ENCODE measurements around the gene HIP1R. TPM values are rescaled to one million over a fixed set of nuclear protein-coding genes. Genes with fewer than 3 reads are reported as not detected.
"Not testable (repeated sequence)": the region's sequence is repeated elsewhere in the genome, so short reads cannot be mapped to it uniquely, and the experiment has no call there.

The HIP1R gene, protein sequence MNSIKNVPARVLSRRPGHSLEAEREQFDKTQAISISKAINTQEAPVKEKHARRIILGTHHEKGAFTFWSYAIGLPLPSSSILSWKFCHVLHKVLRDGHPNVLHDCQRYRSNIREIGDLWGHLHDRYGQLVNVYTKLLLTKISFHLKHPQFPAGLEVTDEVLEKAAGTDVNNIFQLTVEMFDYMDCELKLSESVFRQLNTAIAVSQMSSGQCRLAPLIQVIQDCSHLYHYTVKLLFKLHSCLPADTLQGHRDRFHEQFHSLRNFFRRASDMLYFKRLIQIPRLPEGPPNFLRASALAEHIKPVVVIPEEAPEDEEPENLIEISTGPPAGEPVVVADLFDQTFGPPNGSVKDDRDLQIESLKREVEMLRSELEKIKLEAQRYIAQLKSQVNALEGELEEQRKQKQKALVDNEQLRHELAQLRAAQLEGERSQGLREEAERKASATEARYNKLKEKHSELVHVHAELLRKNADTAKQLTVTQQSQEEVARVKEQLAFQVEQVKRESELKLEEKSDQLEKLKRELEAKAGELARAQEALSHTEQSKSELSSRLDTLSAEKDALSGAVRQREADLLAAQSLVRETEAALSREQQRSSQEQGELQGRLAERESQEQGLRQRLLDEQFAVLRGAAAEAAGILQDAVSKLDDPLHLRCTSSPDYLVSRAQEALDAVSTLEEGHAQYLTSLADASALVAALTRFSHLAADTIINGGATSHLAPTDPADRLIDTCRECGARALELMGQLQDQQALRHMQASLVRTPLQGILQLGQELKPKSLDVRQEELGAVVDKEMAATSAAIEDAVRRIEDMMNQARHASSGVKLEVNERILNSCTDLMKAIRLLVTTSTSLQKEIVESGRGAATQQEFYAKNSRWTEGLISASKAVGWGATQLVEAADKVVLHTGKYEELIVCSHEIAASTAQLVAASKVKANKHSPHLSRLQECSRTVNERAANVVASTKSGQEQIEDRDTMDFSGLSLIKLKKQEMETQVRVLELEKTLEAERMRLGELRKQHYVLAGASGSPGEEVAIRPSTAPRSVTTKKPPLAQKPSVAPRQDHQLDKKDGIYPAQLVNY
- total RNA-seq: 10 to 100 TPM; 31.9 to 34.7 TPM

DNA sequence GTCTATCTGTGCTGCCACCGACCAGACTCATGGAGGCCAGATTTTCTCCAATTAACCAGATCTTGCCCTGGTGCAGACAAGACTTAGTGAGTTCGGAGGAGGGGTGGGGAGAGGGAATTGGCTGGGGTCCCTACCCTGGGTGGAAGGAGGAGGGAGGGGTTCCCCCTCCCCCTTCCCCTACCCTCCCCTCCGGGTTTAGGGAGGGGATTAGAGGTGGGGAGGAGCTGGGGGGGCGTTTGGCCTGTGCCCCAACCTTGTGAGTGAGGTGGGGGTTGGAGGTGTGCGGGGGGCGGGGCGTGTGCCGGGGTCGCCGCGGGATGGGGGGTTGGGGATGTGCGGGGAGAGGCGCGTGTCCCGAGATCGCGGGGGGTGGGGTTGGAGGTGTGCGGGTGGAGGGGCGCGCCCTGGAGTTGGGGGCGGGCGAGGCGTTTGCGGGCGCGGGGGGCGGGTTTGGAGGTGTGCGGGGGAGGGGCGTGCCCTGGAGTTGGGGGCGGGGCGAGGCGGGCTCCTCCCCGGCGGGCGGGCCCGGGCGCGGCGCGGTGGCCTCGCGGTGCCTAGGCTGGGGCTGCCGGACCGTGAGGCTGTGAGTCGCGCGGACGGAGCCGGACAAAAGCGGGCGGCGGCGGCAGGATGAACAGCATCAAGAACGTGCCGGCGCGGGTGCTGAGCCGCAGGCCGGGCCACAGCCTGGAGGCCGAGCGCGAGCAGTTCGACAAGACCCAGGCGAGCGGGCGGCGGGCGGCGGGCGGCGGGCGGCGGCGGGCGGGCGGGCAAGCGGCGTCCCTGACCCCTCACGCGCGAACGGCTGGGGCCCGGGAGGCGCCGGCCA lies at the start of gene HIP1R:
TSS of gene HIP1R (plus strand) at position 537 of the 829 bp plus-strand sequence. CDS start at position 631, 94 bp downstream.
- H3K4me3 Mint-ChIP-seq: peak within 1 kb of the TSS; percentile 83
- ATAC-seq (peak; percentile 68), DNase-seq (peak; percentile 60)
- H3K4me1 Mint-ChIP-seq: peaks cover 23% of the 10 kb centered on the region
- H3K27ac Mint-ChIP-seq: peak within 1 kb of the TSS; percentile 83
- peaks cover 1% of the 10 kb centered on the region for H3K36me3 Mint-ChIP-seq
- CTCF ChIA-PET: interaction anchor here (1.1 to 5.3 kb wide), 4 partner anchors 41 to 436 kb away, joined by 3 to 27 read pairs (median 6); no protein-coding TSS in a partner anchor
- H3K9me3 Mint-ChIP-seq (ENCODE audit: low read depth): no peaks in the 10 kb centered on the region
- H3K27me3 Mint-ChIP-seq: peaks cover 15% of the 10 kb centered on the region

DNA sequence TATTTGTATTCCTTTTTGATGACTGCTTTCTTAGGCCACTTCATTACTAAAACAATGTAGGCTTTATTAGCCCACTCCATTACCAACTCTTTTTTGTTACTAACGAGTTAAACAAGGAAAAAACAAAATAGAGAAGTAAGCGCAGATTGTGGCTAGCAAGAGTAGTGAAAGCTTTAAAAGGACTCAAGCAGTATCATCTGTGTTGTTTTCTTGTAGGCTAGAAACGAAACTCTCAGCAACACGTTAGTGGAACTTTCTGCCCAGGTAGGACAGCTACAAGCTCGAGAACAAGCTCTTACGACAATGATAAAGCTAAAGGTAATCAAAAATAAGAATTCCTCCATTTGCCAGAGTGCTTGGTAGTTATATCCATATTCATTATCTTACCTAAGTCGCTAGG lies 49.8 kb upstream of the HIP1R start:
- Mint-ChIP-seq H3K4me1 (no peaks in the 10 kb centered on the region), H3K4me3 (no peak overlapping the region), H3K36me3 (no peaks in the 10 kb centered on the region), H3K27me3 (no peaks in the 10 kb centered on the region), H3K9me3 (ENCODE audit: low read depth) (no peaks in the 10 kb centered on the region), H3K27ac (no peak overlapping the region)
- ATAC-seq: no peak
- CTCF ChIA-PET: interaction anchor here (0.8 kb wide), 1 partner anchor 8 kb away, joined by 3 read pairs; no protein-coding TSS in a partner anchor
- no peak for DNase-seq

DNA sequence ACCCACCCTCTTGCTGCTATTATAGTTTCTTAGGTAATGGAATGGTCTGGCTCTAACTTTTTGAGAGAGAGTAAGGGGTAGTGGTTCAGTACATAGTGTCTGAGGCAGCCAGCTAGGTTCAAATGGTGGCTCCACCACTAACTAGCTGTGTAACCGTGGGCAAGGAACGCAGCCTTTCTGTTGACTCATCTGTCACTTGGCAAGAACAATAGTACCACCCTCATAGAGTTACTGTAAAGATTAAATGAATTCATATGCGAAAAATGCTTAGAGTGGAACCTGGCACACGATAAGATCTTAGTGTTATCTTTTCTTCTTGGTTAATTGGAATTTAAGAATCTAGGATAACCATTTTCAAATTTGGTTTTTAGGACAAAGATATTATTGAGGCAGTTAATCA lies 46.9 kb upstream of the HIP1R start:
- no peak for ATAC-seq
- no peaks in the 10 kb centered on the region for H3K9me3 Mint-ChIP-seq (ENCODE audit: low read depth)
- DNase-seq: no peak
- H3K4me3 Mint-ChIP-seq: no peak overlapping the region
- CTCF ChIA-PET: no interaction called here
- H3K27me3 Mint-ChIP-seq: peaks cover 2% of the 10 kb centered on the region
- H3K36me3 Mint-ChIP-seq: no peaks in the 10 kb centered on the region
- H3K27ac Mint-ChIP-seq: no peak overlapping the region
- H3K4me1 Mint-ChIP-seq: no peaks in the 10 kb centered on the region

DNA sequence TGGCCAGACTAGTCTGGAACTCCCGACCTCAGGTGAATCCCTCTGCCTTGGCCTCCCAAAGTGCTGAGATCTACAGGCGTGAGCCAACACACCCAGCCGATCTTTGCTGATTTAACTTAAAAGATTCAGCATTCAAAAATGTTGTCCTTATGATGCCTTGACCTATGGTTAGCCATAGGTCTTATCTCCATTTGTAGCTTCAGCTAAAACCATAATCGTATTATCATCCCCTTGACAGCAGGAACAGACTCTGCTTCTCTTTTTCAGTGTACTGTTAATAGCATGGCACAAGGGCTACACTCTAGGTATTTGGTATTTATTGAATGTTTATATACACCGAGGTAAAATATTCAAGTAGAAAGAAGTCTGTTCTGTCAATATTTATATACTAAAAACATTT lies 45.6 kb upstream of the HIP1R start:
- Mint-ChIP-seq H3K36me3 (no peaks in the 10 kb centered on the region), H3K27ac (no peak overlapping the region), H3K4me1 (peaks cover 4% of the 10 kb centered on the region), H3K9me3 (ENCODE audit: low read depth) (no peaks in the 10 kb centered on the region), H3K27me3 (peaks cover 2% of the 10 kb centered on the region), H3K4me3 (no peak overlapping the region)
- CTCF ChIA-PET: interaction anchor here (1.1 to 2.3 kb wide), 3 partner anchors 10 to 164 kb away, joined by 3 to 6 read pairs (median 4); no protein-coding TSS in a partner anchor
- DNase-seq (no peak), ATAC-seq (no peak)

DNA sequence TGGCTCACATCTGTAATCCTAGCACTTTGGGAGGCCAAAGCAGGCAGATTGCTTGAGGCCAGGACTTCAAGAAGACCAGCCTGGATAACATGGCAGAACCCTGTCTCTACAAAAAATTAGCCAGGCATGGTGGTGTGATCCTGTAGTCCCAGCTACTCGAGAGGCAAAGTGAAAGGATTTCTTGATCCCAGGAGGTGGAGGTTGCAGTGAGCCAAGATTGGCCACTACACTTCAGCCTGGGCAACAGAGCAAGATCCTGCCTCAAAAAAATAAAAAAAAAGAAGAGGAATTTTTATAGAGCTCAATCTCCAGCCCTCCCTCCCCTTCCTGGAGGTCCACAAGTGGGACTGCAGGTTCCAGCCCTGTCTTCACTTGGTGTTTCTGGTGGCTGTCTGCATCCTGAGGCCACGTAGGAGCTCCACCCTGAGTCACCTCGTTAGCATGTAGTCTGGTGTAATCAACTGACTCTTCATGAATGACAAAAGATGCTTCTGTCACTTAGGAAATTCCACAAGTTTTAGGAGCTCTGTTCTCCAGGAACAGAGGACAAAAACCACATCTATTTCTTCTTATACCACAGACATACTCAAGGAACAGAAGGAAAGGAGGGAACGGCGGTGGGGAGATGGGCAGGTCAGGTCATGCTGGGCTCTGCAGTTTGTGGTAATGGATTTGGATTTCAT lies 44.7 kb upstream of the HIP1R start:
- CTCF ChIA-PET: interaction anchor here (1.5 to 2.3 kb wide), 2 partner anchors 9 to 163 kb away, joined by 4 to 6 read pairs; no protein-coding TSS in a partner anchor
- H3K4me3 Mint-ChIP-seq: no peak overlapping the region
- H3K4me1 Mint-ChIP-seq: peaks cover 4% of the 10 kb centered on the region
- H3K9me3 Mint-ChIP-seq (ENCODE audit: low read depth): no peaks in the 10 kb centered on the region
- no peaks in the 10 kb centered on the region for H3K36me3 Mint-ChIP-seq
- DNase-seq: no peak
- ATAC-seq: no peak
- peaks cover 2% of the 10 kb centered on the region for H3K27me3 Mint-ChIP-seq
- H3K27ac Mint-ChIP-seq: no peak overlapping the region

DNA sequence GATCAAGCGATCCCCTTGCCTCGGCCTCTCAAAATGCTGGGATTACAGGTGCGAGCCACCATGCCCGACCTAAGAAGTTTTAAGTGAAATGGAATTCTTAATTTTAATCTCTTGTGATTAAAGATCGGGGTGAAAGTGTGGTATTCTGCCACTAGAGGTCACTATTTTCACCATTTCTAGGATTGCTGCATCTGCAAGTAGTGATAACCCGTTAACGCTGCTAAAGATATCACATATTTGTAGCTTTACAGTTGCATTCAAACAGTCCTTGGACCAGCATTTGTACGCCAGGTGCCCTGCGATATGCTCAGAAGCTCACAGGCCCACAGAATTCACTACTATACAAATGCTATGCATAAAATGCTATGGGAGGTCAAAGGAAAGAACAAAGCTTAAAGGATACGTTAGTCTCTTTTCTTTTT lies 41.6 kb upstream of the HIP1R start:
- Mint-ChIP-seq H3K27ac (no peak overlapping the region), H3K4me1 (peaks cover 5% of the 10 kb centered on the region), H3K4me3 (no peak overlapping the region), H3K36me3 (no peaks in the 10 kb centered on the region), H3K9me3 (ENCODE audit: low read depth) (no peaks in the 10 kb centered on the region), H3K27me3 (peaks cover 2% of the 10 kb centered on the region)
- CTCF ChIA-PET: interaction anchor here (0.6 to 4.2 kb wide), 39 partner anchors 8 to 930 kb away, joined by 3 to 44 read pairs (median 4); partner anchors contain the start of genes ABCB9, HIP1R and OGFOD2
- ATAC-seq: peak; percentile 71
- no peak for DNase-seq

DNA sequence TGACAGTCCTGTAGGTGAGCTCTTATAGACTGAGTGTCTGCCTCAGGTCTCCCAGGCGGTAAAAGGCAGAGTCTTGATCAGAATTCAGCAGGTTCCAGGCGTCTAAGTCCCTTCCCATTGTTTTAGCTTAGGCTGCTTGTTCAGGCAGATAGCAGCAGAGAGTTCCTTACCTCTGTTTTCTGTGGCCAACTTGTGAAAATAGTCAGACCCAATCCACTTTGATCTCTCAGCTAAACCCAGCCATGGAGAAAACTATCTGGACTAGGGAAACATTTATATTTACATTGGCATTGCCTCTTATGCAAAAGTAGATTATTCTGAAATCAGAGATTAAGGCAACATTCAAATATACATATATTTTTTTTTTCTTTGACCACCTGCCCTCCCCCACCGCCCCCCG lies 39.5 kb upstream of the HIP1R start:
- no peak overlapping the region for H3K27ac Mint-ChIP-seq
- CTCF ChIA-PET: interaction anchor here (0.6 to 4.2 kb wide), 6 partner anchors 13 to 529 kb away, joined by 3 to 44 read pairs (median 3); no protein-coding TSS in a partner anchor

DNA sequence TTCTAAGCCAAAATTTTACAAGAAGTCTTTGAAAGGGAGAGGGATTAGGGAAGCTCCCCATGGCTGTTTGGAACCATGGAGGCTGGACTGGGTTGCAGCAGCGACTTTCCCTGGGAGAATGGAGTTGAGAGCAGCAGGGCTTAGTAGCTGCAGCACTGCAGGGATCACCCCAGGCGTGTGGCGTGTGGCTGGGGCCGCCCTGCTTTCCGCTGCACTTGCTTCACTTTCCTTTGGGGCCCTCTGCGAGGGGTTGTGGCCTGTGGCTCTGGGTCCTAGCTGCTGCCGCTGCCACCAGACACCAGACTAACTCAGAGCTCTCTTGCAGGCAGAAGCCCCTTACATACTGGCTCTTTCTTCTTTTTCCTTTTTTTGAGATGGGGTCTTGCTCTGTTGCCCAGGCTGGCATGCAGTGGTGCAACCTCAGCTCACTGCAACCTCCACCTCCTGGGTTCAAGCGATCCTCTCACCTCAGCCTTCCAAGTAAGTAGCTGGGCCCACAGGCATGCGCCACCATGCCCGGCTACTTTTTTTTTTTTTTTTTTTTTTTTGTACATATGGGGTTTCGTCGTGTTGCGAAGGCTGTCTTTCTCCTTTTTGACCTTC lies 35.5 kb upstream of the HIP1R start:
- CTCF ChIA-PET: interaction anchor here (1.0 to 1.7 kb wide), 5 partner anchors 9 to 152 kb away, joined by 3 to 6 read pairs (median 3); no protein-coding TSS in a partner anchor
- Mint-ChIP-seq H3K27me3 (peaks cover 3% of the 10 kb centered on the region), H3K27ac (no peak overlapping the region), H3K4me3 (no peak overlapping the region), H3K4me1 (peaks cover 8% of the 10 kb centered on the region), H3K9me3 (ENCODE audit: low read depth) (no peaks in the 10 kb centered on the region), H3K36me3 (no peaks in the 10 kb centered on the region)
- DNase-seq (peak; percentile 76), ATAC-seq (peak; percentile 73)

More for the DNA sequence above, 39.5 kb upstream of the HIP1R start:
- Mint-ChIP-seq H3K4me1 (peaks cover 12% of the 10 kb centered on the region), H3K36me3 (no peaks in the 10 kb centered on the region), H3K9me3 (ENCODE audit: low read depth) (no peaks in the 10 kb centered on the region), H3K4me3 (no peak overlapping the region), H3K27me3 (peaks cover 1% of the 10 kb centered on the region)
- no peak for DNase-seq
- no peak for ATAC-seq

DNA sequence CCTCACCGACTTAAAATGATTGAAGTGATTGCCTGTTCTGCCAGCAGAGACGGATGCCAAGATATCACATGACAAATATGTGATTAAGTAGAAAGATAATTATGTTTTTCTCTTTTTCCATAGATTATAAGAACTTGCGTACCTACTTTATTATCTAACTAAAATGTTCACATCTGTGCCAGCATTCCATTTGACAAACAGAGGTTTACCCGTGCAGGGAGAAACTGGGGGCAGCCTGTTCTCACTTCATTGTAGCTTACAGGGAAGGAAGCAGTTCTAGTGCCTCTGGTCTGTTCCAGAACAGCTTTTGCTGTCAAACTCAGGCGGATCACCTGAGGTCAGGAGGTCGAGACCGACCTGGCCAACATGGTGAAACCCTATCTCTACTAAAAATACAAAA lies 31.3 kb upstream of the HIP1R start:
- DNase-seq: no peak
- no peaks in the 10 kb centered on the region for H3K36me3 Mint-ChIP-seq
- no peak overlapping the region for H3K27ac Mint-ChIP-seq
- peaks cover 12% of the 10 kb centered on the region for H3K4me1 Mint-ChIP-seq
- CTCF ChIA-PET: interaction anchor here (1.9 kb wide), 1 partner anchor 10 kb away, joined by 7 read pairs; no protein-coding TSS in a partner anchor
- ATAC-seq: no peak
- peaks cover 3% of the 10 kb centered on the region for H3K27me3 Mint-ChIP-seq
- no peak overlapping the region for H3K4me3 Mint-ChIP-seq
- H3K9me3 Mint-ChIP-seq (ENCODE audit: low read depth): no peaks in the 10 kb centered on the region

DNA sequence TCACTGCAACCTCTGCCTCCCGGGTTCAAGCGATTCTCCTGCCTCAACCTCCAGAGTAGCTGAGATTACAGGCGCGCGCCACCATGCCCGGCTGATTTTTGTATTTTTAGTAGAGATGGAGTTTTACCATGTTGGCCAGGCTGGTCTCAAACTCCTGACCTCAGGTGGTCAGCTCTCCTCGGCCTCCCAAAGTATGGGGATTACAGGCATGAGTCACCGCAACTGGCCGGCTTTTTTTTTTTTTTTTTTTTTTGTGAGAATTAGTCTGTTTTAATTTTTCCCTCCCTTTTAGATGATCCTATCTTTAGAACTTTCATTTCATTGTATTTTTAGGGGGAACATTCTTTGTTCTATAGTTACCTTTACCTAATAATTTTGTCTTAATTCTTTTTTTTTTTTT lies 30.3 kb upstream of the HIP1R start:
- not testable (repeated sequence) for H3K9me3 Mint-ChIP-seq (ENCODE audit: low read depth); ATAC-seq

DNA sequence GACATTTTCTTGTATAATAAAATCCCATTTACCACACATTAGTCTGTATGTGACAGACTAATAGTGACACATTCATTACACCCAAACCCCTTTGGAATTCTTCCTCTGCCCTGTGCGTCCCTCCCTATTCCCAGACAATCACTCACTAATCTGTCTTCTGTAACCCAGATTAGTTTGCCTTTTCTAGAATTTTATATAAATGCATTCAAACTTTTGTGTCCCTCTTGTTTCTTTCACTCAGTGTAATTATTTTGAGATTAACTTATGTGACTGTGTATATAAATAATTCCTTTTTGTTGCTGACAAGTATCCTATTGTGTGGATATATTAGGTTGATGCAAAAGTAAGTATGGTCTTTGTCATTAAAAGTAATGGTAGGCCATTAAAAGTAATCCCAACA lies 27.6 kb upstream of the HIP1R start:
- H3K9me3 Mint-ChIP-seq (ENCODE audit: low read depth): no peaks in the 10 kb centered on the region
- ATAC-seq (no peak), DNase-seq (no peak)
- H3K36me3 Mint-ChIP-seq: no peaks in the 10 kb centered on the region
- no peaks in the 10 kb centered on the region for H3K27me3 Mint-ChIP-seq
- no peak overlapping the region for H3K27ac Mint-ChIP-seq
- H3K4me3 Mint-ChIP-seq: no peak overlapping the region
- CTCF ChIA-PET: interaction anchor here (2.7 kb wide), 1 partner anchor 14 kb away, joined by 11 read pairs; no protein-coding TSS in a partner anchor
- H3K4me1 Mint-ChIP-seq: peaks cover 6% of the 10 kb centered on the region

More for the DNA sequence above, 30.3 kb upstream of the HIP1R start:
- H3K27ac Mint-ChIP-seq, H3K4me1 Mint-ChIP-seq, H3K4me3 Mint-ChIP-seq, DNase-seq, H3K36me3 Mint-ChIP-seq, H3K27me3 Mint-ChIP-seq: not testable (repeated sequence)
- CTCF ChIA-PET: interaction anchor here (0.7 to 1.9 kb wide), 2 partner anchors 11 to 808 kb away, joined by 3 to 7 read pairs; no protein-coding TSS in a partner anchor

Measured in activated CD8-positive, alpha-beta memory T cell treated with anti-CD3 and anti-CD28 coated beads, Interleukin-2, amount 10 ng/mL, durations not matched to agents 7 days and 5 days (primary cell).